NCI-H1417 (cell line): ENCODE results near the gene CLINT1.
"Not testable (repeated sequence)": the region's sequence is repeated elsewhere in the genome, so short reads cannot be mapped to it uniquely, and the experiment has no call there.

ENCODE experiments used
- DNase-seq, 3 experiments: peaks; one replicate each; lab custom pipeline; 2025; lab: John Stamatoyannopoulos, UW

Gene CLINT1

DNA sequence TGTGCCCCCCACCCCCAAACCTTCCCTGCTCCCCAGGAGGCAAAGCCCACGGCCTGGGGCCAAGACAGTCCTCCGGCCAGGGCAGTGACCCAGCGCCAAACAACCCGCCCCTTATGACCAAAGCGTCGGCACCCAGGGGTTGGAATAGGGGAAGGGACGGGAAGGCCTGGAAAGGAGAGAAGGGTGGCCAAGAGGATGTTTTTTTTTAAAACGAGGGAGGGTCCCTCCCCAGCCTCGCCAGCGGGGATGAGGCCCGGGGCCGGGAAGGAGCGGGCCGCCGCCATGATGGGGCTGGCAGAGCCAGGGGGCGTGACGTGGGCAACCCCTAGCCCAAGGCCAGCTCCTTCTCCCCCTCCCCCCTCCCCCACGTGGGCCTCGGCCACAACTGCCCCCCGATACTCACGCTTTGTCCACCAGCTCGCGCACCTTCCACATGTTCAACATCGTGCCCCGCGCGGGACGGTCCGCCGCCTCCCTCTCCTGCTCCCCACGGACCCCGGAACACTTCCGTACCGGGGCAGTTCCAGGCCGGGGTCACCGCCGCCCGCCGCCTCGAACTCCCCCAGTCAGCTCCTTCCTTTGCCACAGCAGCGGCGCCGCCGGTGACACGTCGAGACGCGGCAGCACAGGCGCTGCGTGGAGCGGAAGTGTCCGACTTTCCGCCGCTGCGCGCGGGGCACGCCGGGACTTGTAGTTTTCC lies at the start of gene CLINT1:
Gene CLINT1 (minus strand): TSS at position 619 of the 700 bp plus-strand sequence. CDS start 175 bp downstream, at position 444.
- peak; percentile 70 to 83 (median 77) for DNase-seq

DNA sequence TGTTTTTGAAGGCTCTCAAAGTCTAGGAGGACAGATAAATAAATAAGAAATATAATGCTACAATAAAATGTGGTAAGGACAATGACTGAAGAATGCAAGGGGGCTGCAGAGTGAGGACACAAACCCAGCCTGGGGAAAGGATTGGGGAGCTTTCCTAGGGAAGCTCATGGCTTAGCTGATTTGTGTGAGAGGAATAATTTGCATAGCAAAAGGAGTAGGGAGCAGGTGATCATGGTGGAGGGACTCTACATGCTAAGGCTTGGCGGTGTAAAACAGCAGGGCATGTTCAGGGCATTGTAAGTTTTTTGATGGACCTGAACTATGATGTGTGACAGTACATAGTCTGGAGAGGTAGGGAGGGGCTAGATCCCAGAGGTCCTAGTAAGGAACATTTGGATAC lies 49.5 kb upstream of the CLINT1 start:
- DNase-seq = no peak

DNA sequence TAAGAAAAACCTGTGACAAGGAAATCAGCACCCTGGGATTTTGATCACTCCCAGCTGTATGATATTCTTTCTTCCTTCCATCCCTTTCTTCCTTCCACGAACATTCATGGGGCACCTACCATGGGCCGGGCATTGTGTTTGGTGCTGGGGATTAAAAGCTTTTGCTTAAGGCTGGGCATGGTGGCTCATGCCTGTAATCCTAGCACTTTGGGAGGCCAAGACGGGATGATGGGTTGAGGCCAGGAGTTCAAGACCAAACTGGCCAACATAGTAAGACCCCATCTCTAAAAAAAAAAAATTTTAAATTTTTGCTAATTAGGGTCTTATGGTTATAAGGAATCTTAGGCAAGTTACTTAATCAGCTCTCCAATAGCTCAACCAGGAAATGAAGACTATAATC lies 48.5 kb upstream of the CLINT1 start:
- DNase-seq = no peak

DNA sequence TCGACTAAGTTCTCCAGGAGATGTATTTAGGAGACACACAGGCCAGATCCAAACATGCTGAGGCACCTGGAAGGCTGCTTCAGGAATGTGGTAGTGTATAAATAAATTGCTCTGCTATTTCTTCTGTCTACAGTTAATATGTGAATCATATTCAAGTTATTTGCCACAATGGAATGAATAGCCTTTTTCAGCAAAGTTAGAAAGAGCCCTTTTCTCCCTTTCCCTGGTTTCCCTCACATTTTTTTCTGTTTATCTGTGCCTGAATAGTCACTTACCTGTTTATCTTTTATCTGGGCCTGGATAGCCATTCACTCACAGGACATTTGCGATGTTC lies 44.1 kb upstream of the CLINT1 start:
- DNase-seq = no peak

DNA sequence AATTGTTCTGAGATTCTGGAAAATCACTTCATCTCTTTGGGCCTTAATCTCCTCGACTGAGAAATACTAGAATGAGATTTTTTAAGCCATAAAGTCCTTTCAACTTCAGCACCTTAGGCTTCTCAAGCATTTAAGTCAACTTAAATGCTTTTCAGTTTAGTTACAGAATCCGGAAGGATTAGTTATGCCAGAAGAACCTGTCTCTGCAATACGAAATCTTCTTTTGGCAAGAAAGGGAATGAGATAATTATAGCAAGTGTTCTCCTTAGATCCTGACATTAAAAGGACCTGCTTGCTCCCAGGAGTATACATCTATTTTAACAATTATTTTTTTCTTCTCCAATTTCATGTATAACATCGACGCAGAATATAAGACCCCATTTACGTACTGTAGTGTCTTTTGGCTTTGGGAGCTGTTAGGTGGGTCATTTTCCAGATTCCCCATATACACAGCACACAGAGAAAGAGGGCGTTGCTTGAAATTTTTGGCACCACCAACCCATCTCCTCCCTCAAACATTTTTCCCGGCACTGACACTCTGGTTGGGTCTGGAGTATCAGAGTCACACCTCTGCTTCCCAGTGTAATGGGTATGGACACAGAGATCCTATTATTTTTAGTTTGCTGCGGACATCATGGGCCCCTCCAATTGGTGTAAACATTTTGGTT lies 43.6 kb upstream of the CLINT1 start:
- DNase-seq = no peak

DNA sequence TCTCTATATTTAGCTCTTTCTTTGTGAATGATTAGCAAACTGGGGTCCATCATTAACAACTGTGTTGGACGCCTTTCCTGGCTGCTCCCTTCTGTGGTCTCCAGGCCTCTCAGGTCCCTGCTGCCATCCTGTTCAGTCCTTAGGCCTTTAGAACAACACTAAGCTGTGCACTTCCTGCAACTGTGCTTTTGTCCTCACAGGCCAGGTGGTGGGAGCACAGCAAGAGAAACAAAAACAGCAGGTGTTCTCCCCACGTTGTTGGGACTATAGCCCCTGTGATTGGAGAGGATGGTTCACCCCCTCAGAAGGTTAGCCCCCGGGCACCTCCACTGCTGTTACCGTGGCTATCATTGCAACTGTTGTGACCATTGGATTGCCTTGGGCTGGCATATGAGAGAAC lies 41.7 kb upstream of the CLINT1 start:
- peak in 2 of 3 experiments; percentile 46 to 84 for DNase-seq

DNA sequence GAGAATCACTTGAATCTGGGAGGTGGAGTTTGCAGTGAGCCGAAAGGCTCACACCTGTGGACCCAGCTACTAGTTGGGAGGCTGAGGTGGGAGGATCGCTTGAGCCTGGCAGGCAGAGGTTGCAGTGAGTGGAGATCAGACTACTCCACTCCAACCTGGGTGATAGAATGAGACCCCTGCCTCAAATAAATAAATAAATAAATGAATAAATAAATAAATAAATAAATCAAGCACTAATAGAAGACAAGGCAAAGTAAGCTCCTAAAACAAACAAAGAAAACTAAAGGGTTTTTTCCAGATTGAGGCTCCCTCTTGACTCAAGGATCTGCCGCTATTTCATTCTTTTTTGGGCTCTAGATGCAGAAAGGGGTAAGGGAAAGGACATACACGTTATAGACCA lies 34.7 kb upstream of the CLINT1 start:
- DNase-seq = no peak

DNA sequence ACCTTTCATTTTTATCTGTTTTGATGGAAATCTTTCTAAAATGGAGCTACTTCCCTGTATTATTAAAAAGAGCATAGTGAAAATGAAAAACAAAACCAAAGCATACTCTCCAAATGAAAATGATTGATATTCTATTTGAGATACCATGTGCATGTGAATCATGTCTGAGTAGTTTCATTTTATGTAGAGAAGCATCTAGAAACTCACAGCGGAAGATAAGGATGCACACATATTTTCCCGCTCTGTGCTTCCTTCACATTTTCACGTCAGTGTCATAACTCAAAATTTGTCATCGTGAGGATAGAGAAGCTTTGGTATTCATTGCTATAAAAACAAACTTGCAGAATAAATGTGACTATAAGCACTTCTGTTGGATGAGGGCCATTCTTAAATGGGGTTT lies 34.0 kb upstream of the CLINT1 start:
- no peak for DNase-seq

DNA sequence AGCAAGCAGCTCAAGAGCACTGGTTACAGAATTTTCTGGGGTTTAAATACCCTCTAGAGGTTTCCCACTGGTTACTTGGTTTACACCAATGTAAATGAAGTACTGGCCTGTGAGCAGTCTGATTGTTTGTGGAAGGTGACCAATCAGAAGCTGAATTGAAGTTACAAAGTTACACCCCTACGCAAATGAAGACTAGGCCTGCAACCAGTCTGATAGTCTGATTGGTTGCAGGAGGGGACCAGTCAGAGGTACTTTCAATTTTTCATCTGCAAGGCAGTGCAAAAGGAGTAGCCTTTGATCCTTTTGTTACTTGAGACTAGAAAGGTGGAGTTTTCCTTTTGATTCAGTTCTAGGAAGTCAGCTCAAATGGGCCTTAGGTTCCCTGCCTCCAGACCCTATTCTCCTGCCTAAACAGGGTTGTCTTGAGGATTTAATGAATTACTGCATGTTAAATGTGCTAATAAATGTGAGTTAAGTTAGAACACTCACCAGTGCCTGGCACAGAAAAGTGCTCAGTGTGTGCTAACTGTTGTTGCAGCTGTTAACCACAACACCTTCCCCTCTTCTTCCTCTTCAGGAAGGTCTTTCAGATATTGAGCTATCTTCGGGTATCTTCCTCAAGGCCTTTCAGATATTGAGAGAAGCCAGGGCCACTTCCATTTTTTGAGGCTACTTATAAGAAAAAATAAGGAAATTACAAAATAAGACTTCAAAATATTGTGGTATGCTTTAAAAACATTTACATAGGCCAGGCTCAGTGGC lies 32.1 kb upstream of the CLINT1 start:
- no peak for DNase-seq

DNA sequence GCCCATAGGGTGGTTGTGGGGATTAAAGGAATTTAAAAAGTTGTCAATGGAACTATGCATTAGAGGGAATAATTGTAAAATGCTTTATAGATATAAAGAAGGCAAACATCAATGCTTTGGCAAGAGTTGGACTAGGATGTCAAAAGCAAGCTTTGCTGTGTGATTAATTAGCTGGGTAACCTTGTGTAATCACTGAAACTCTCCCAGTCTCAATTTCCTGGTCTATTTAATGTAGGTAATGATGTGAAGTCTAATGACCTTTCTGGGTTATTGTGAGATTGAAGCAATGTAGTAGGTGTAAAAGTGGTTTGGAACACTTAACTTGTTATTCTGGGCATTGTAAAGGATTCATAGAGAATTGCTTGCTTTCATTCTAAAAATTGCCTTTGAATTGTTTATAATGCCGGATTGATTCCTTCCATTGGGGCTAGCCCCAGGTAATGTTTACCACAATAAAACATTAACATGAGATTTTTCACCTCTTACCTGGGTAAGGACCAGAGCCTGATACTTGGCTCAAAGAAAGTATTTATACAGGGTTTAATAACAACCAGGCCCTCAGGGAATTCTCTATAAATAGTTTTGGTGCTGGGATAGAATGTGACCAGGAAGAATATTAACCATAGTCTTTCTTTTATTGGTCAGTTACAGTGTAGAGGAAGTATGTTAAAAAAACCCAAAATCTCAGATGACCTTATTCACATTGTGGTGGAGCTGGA lies 30.0 kb upstream of the CLINT1 start:
- DNase-seq = peak in 1 of 3 experiments; percentile 58

DNA sequence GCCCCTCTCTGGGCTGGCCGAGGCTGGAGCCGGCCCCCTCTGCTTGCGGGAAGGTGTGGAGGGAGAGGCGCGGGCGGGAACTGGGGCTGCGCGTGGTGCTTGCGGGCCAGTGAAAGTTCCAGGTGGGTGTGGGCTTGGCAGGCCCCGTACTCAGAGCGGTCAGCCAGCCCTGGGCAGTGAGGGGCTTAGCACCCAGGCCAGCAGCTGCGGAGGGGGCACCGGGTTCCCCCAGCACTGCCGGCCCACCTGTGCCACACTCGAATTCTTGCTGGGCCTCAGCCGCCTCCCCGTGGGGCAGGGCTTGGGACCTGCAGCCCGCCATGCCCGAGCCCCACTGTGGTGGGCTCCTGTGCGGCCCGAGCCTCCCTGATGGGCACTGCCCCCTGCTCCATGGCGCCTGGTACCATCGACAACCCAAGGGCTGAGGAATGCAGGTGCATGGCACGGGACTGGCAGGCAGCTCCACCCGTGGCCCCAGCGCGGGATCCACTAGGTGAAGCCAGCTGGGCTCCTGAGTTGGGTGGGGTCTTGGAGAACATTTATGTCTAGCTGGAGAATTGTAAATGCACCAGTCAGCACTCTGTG lies 27.9 kb upstream of the CLINT1 start:
- no peak for DNase-seq

DNA sequence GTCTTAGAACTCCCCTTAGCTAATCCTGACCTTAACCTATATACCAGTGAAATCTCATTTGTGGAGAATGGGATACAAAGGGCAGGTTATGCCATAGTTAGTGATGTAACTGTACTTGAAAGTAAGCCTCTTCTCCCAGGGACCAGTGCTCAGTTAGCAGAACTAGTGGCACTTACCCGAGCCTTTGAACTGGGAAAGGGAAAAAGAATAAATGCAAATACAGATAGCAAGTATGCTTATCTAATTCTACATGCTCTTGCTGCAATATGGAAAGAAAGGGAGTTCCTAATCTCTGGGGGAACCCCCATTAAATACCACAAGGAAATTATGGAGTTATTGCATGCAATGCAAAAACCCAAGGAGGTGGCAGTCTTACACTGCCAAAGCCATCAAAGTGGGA lies 26.1 kb upstream of the CLINT1 start:
- DNase-seq = not testable (repeated sequence)

DNA sequence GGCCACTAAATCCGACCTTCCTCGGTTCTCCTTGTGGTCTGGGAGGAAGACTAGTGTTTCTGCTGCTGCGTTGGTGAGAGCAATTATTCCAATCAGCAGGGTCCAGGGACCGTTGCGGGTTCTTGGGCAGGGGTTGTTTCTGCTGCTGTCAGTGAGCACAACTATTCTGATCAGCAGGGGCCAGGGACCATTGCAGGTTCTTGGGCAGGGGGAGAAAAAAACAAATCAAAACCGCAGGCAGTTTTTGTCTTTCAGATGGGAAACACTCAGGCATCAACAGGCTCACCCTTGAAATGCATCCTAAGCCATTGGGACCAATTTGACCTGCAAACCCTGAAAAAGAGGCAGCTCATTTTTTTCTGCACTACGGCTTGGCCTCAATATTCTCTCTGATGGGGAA lies 22.6 kb upstream of the CLINT1 start:
- not testable (repeated sequence) for DNase-seq

DNA sequence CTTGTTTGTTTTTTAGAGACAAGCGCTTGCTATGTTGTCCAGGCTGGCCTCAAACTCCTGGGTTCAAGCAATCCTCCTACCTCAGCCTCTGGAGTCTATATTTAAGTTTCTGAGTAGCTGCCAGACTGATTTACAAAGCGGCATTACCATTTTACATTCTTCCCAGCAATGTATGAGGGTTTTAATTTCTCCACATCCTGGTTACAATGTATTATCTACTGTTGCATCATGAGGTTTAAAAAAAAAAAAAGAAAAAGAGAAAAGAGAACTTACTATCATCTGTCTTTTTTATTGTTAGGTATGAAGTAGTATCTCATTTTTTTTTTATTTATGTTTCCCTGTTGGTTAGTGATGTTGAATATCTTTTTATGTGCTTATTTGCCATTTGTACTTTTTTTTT lies 18.9 kb upstream of the CLINT1 start:
- DNase-seq = no peak

DNA sequence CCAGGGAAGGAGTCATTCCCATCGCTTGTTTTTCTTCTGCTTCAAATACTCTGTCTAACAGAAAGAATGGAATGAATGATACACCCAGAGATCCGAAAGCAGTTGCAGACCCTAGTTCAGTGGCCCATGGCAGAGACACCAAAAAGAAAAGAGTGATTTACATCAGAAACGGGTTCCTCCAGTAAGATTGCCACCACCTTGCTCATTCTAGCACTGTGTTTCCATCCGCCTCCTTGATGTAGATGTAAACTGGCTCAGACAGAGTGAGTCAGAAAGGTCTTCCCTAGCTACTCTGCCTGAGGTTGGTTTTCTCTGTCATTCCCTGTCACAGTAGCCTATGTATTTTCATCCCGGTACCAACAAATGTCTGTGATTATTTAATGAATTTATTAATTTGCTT lies 15.9 kb upstream of the CLINT1 start:
- DNase-seq = no peak

DNA sequence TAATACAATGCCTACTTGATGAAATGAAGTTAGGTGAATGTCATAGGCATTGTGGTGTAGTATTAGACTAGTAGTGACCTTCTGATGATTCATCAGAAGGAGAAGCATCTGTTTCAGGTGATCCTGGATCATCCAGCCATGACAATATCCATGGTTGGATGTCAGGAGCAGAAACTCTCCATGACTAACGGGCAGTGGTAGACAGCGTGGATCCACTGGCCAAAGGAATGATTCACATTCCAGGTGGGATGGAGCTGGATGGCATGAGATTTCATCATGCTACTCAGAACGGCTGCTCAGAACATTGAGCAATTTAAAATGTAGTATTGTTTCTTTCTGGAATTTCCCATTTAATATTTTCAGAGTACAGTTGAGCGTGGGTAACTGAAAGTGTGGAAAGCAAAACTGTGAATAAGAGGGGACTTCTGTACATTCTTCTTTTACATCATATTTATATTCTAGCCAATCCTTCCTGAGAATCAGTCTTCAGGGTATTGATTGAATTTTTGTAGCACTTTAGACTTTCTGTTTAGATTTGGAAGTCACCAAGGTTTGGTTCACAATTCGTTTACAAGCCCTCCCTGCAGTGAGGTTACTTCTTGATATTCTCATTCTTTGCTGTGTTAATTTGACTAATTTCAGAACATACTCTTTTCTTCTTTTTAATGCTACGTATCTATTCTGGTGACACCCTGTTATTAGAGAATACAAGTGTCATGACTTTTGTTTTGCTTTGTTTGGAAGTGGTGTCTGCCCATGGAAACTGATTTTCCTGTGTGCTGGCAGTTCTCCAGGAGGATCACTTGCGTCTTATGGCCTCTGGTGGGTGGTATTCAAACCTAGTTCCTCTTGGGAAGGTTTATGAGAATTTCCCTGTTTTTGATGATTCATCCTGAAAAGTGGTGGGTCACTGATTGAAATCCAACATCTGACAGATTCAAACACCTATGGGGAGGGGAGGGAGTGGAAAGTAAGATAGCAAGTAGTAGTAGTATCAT lies 12.2 kb upstream of the CLINT1 start:
- peak in 1 of 3 experiments; percentile 8 for DNase-seq

DNA sequence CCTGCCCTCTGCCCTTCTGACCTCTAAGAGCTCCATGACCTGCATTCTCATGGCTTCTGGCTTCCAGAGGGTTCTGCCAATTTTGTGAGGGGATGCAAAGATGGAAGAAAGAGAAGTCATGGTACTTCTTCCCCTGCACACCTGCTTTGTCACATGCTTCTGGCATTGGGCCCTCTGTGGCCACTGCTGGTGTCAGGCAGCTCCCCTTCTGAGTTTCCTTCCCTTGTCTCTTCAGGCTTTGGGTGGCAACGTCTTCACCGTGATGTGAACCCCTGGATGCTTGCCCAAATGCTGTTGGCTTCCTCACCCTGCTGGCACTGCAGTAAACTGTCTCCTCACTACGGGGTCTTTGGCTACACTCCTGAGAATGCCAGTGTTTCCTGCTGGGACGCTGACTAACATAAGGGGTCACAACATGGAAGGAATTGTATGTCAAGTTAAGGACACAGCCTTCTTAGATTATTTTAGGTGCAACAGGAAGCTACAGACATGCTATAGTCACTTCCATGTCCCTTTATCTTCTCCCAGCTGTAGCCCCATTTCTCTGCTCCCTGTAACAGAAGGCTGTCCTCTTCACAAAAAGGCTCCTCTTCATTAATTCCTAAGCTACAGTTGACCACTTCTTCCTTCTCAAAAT lies 8.9 kb upstream of the CLINT1 start:
- DNase-seq = no peak

DNA sequence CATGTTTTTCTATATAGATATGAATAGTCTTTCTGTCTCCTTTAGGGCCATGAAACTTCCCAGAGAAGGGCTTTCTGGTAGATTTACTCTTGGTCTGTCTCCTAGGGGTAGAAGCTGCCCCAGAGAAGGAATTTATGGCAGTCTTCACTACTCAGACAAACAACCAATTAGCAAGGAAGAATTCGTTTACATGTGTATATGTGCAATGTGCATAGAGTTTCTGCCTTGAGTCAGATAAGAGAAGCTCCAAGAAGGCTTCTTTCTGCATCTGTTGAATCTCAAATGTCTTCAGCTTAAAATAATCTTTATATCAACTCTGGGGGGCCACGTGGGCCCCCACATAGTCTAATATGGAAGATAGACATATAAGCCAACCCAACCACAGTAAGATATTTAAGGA lies 7.6 kb upstream of the CLINT1 start:
- DNase-seq = no peak

DNA sequence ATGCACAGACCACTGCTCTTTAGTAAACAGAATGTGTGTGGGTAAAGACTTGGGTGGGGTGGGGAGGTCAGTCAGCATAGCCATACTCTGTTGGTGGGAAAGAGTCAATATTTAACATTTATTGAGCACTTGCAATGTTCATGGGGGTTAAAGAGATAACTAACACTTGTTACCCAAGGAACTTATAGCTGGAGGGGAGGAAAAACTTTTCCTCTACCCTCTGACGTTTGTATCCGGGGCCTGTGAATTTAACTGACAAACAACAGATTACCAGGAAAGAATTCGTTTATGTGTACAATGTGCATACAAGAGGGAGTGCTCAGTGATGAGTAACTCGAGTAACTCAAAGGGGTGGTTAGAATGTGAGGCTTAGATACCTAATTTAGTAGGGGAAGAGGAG lies 6.8 kb upstream of the CLINT1 start:
- DNase-seq = no peak

DNA sequence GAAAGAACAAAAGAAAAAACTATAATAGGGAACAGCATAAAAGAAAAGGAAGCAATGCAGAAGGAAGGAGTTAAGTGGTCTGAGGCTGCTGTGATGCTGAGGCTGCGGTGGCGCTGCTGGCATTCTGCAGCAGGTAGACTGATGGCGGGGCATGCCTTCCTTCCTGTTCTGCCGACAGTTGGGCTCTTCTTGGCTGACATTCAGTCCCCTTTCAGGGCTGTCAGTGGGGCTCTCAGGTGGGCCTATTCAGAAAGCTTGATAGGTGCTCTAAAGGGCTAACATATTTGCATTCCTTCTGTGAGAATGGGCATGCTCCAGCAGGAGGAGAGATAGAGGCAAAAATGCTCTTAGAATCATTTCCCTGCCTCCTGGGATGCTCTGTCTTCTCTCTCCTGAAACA lies 5.1 kb upstream of the CLINT1 start:
- no peak for DNase-seq
